ENCODE data around the gene PASK. TPM values are rescaled to one million over a fixed set of nuclear protein-coding genes. Genes with fewer than 3 reads are reported as not detected.
"Not testable (repeated sequence)": the region's sequence is repeated elsewhere in the genome, so short reads cannot be mapped to it uniquely, and the experiment has no call there.

Gene PASK
- total RNA-seq (10 to 100 TPM; 10.4 to 35.6 (median 20.8) TPM), polyA plus RNA-seq (10 to 100 TPM in 2 of 3 donors, 1 to 10 TPM in 1; 8.0 to 11.8 (median 10.6) TPM)
- long read RNA-seq, donor 1, result 0 reads
- long read RNA-seq, donor 2, result 0 reads

- peaks cover 12 to 48% (median 31%) of the 10 kb centered on the region in 6 donors for H3K4me1 ChIP-seq
- no peaks in the 10 kb centered on the region for H3K27me3 ChIP-seq (replicated peaks in 1 of 7)
- H3K36me3 ChIP-seq, result peaks cover 0 to 19% (median 6%) of the 10 kb centered on the region in 6 donors
- H3K4me3 ChIP-seq, result peak within 1 kb of the TSS; percentile 72 to 100 (median 98)
- peak within 1 kb of the TSS in 7 of 8 donors; percentile 55 to 92 (median 87) for H3K27ac ChIP-seq
- intact Hi-C loops (cut with DNase I; ENCODE audit: low total_unique reads), result no loop called here
- TF ChIP-seq, protein P1, sequence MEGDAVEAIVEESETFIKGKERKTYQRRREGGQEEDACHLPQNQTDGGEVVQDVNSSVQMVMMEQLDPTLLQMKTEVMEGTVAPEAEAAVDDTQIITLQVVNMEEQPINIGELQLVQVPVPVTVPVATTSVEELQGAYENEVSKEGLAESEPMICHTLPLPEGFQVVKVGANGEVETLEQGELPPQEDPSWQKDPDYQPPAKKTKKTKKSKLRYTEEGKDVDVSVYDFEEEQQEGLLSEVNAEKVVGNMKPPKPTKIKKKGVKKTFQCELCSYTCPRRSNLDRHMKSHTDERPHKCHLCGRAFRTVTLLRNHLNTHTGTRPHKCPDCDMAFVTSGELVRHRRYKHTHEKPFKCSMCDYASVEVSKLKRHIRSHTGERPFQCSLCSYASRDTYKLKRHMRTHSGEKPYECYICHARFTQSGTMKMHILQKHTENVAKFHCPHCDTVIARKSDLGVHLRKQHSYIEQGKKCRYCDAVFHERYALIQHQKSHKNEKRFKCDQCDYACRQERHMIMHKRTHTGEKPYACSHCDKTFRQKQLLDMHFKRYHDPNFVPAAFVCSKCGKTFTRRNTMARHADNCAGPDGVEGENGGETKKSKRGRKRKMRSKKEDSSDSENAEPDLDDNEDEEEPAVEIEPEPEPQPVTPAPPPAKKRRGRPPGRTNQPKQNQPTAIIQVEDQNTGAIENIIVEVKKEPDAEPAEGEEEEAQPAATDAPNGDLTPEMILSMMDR (IDR thresholded peaks at IDR 0.05 in 8 of 11, conservative IDR thresholded peaks at IDR 0.05 in 3 of 11), result no peak
- peak; percentile 23 to 66 (median 57) for TF ChIP-seq POLR2AphosphoS5 (IDR thresholded peaks at IDR 0.05)
- no peaks in the 10 kb centered on the region for H3K9me3 ChIP-seq
- WGBS, 5 donors, result 0% methylated on average over 47 to 88 of the region's 88 CpGs
- DNase-seq, result peak; percentile 97
Measured at GRCh38 chr2:241148891-241149674, at the start of gene PASK. PASK (minus strand) TSS chr2:241149472; CDS start chr2:241143032, 6,440 bp downstream.

- no peaks in the 10 kb centered on the region for H3K36me3 ChIP-seq
- H3K4me1 ChIP-seq, result no peaks in the 10 kb centered on the region
- TF ChIP-seq, protein P1 (IDR thresholded peaks at IDR 0.05 in 8 of 11, conservative IDR thresholded peaks at IDR 0.05 in 3 of 11), result no peak
- no peak for TF ChIP-seq POLR2A (IDR thresholded peaks at IDR 0.05)
- no peak for TF ChIP-seq POLR2AphosphoS5 (IDR thresholded peaks at IDR 0.05)
- intact Hi-C loops (cut with DNase I; ENCODE audit: low total_unique reads), result no loop called here
- H3K27ac ChIP-seq, result no peak overlapping the region
- no peaks in the 10 kb centered on the region for H3K9me3 ChIP-seq
- no peak overlapping the region for H3K4me3 ChIP-seq
- H3K27me3 ChIP-seq (replicated peaks in 1 of 7), result no peaks in the 10 kb centered on the region
- DNase-seq, result no peak
- WGBS, 5 donors, result 84 to 89% (median 86%) methylated on average over 22 to 27 of the region's 27 CpGs
Measured at GRCh38 chr2:241198381-241199279, 49.4 kb upstream of the PASK start.

GRCh38 chr2:241197947-241198346 lies 48.7 kb upstream of the PASK start:
- no peak for DNase-seq
- H3K4me1 ChIP-seq, result no peaks in the 10 kb centered on the region
- H3K4me3 ChIP-seq, result no peak overlapping the region
- WGBS, 5 donors, result 86 to 93% (median 90%) methylated on average over 6 of the region's 6 CpGs
- no peaks in the 10 kb centered on the region for H3K27me3 ChIP-seq (replicated peaks in 1 of 7)
- no peak overlapping the region for H3K27ac ChIP-seq
- no peaks in the 10 kb centered on the region for H3K9me3 ChIP-seq
- TF ChIP-seq POLR2AphosphoS5 (IDR thresholded peaks at IDR 0.05), result no peak
- no peak for TF ChIP-seq POLR2A (IDR thresholded peaks at IDR 0.05)
- TF ChIP-seq, protein P1 (IDR thresholded peaks at IDR 0.05 in 8 of 11, conservative IDR thresholded peaks at IDR 0.05 in 3 of 11), result no peak
- intact Hi-C loops (cut with DNase I; ENCODE audit: low total_unique reads), result no loop called here
- H3K36me3 ChIP-seq, result no peaks in the 10 kb centered on the region

DNA sequence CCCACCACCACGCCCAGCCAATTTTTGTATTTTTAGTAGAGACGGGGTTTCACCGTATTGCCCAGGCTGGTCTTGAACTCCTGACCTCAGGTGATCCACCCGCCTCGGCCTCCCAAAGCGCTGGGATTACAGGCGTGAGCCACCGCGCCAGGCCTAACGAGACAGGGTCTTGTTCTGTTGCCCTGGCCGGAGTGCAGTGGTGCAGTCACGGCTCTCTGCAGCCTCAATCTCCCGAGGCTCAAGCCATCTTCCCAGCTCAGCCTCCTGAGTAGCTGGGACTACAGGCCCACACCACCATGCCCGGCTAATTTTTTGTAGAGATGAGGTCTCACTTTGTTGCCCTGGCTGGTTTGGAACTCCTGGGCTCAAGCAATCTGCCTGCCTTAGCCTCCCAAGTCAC lies 48.0 kb upstream of the PASK start:
- H3K27me3 ChIP-seq (replicated peaks in 1 of 7); H3K36me3 ChIP-seq; DNase-seq; H3K9me3 ChIP-seq; H3K27ac ChIP-seq; intact Hi-C loops (cut with DNase I; ENCODE audit: low total_unique reads); H3K4me1 ChIP-seq; H3K4me3 ChIP-seq: not testable (repeated sequence)
- WGBS, 5 donors, result 90 to 95% (median 95%) methylated on average over 10 to 14 of the region's 14 CpGs

Data from spleen (tissue), 13 donors.